K562 (cell line): ENCODE measurements around the gene PCBP4. TPM values are rescaled to one million over a fixed set of nuclear protein-coding genes. Genes with fewer than 3 reads are reported as not detected.

Source experiments
- ATF2 ChIP-seq: sonication (generic); formaldehyde crosslinking; IDR thresholded peaks from 2 replicates; pipeline ENCODE4 v1.8.1; 2022; ENCODE audit warnings: missing genetic modification reagents
- BRF1 ChIP-seq: IDR thresholded peaks from 3 replicates; pipeline ENCODE4 v1.6.1; 2011; ENCODE audit warnings: borderline replicate concordance, mild to moderate bottlenecking; ENCODE audit not compliant: insufficient read length; ENCODE audit errors: extremely low read depth
- CCNT2 ChIP-seq: IDR thresholded peaks from 2 replicates; pipeline ENCODE4 v1.6.1; 2011; ENCODE audit warnings: borderline replicate concordance, low read depth, mild to moderate bottlenecking, moderate library complexity, mixed read lengths, low read length; ENCODE audit not compliant: insufficient read length; ENCODE audit errors: extremely low read depth
- HDAC1 ChIP-seq, 2 experiments: fragments of 450-650 bp; IDR thresholded peaks; 2 replicates each; pipeline ENCODE4 v1.6.1; 2016 to 2017; ENCODE audit warnings: inconsistent platforms in 1 of 2, mild to moderate bottlenecking in 1 of 2, moderate library complexity in 1 of 2
- HLTF ChIP-seq: fragments of 450-650 bp; IDR thresholded peaks from 2 replicates; pipeline ENCODE4 v1.6.1; 2016
- KAT7 ChIP-seq: sonication (generic); formaldehyde crosslinking; IDR thresholded peaks from 2 replicates; pipeline ENCODE4 v1.8.0; 2022; ENCODE audit warnings: missing genetic modification reagents, mild to moderate bottlenecking, borderline replicate concordance
- KDM4B ChIP-seq, 2 experiments: fragments of 450-650 bp in 1 of 2; sonication (generic) in 1 of 2; IDR thresholded peaks; 2 replicates each; pipeline ENCODE4 v1.6.1; 2016 to 2017; ENCODE audit warnings: borderline replicate concordance in 2 of 2, antibody characterized with exemption in 1 of 2, low read depth in 1 of 2, mild to moderate bottlenecking in 1 of 2
- NCOR1 ChIP-seq: fragments of 450-650 bp; IDR thresholded peaks from 2 replicates; pipeline ENCODE4 v1.6.1; 2016; ENCODE audit warnings: mild to moderate bottlenecking, moderate library complexity
- NKRF ChIP-seq: fragments of 450-650 bp; IDR thresholded peaks from 2 replicates; pipeline ENCODE4 v1.6.1; 2016; ENCODE audit warnings: borderline replicate concordance
- NRF1 ChIP-seq, 2 experiments: fragments of 450-650 bp; IDR thresholded peaks in 1 of 2; conservative IDR thresholded peaks in 1 of 2; 2 replicates each; pipeline ENCODE4 v1.6.1; 2014; ENCODE audit warnings: mild to moderate bottlenecking in 2 of 2
- POLR2AphosphoS5 ChIP-seq: IDR thresholded peaks from 2 replicates; pipeline ENCODE4 v1.6.1; 2011; ENCODE audit warnings: mild to moderate bottlenecking, low read depth, low read length, moderate library complexity; ENCODE audit not compliant: control insufficient read depth, insufficient read depth
- SLC30A9 ChIP-seq: fragments of 250-450 bp; sonication (Bioruptor Pico); IDR thresholded peaks from 2 replicates; pipeline ENCODE4 v1.8.0; 2022; ENCODE audit warnings: mild to moderate bottlenecking, moderate library complexity
- SRSF1 ChIP-seq: fragments of 200-400 bp; formaldehyde crosslinking; IDR thresholded peaks from 2 replicates; pipeline ENCODE4 v1.6.1; 2017; ENCODE audit warnings: mild to moderate bottlenecking, low read depth, low read length, moderate library complexity
- TAL1 ChIP-seq: fragments of 450-650 bp; IDR thresholded peaks from 2 replicates; pipeline ENCODE4 v1.6.1; 2016; ENCODE audit warnings: mild to moderate bottlenecking
- XRCC4 ChIP-seq: IDR thresholded peaks from one replicate; pipeline ENCODE4 v1.6.1; 2011; ENCODE audit not compliant: insufficient read depth, insufficient read length; ENCODE audit errors: extremely low read depth
- ZNF311 ChIP-seq: fragments of 250-450 bp; sonication (Bioruptor Pico); IDR thresholded peaks from 2 replicates; pipeline ENCODE4 v1.4.0; 2020; ENCODE audit warnings: mild to moderate bottlenecking, moderate library complexity
- ZNF324 ChIP-seq: fragments of 250-450 bp; sonication (Bioruptor Pico); IDR thresholded peaks from 2 replicates; pipeline ENCODE4 v1.4.0; 2020; ENCODE audit warnings: mild to moderate bottlenecking
- ZNF644 ChIP-seq: fragments of 200-800 bp; sonication (Bioruptor generic); IDR thresholded peaks from 2 replicates; pipeline ENCODE4 v1.6.1; 2016; ENCODE audit warnings: low read depth, missing genetic modification characterization, missing compliant biosample characterization
- polyA plus RNA-seq, 8 experiments: library from polyadenylated mRNA; depleted of rRNA in 4 of 8; stranded (reverse) in 5 of 8; unstranded in 3 of 8; fragments of >200 nt; fragmentation: Nextera tagmentation in 2 of 8; fragmentation: Illumina TruSeq in 1 of 8; extraction: Ambion mirVana in 2 of 8; extraction: Trizol in 1 of 8; gene quantifications; 2 replicates each; pipeline versions ENCODE4 v1.2.1 to v1.2.3, GENCODE V29; 2011 to 2014; ENCODE audit warnings: inconsistent platforms in 1 of 8, missing spikeins in 1 of 8
- total RNA-seq, 7 experiments: library from RNA; depleted of rRNA in 6 of 7; stranded (reverse); fragments of >200 nt in 6 of 7; fragmentation: Illumina TruSeq in 2 of 7; extraction: Trizol in 2 of 7; gene quantifications; 2 replicates each; pipeline versions ENCODE4 v1.2.1 to v1.2.3, GENCODE V29; 2011 to 2021; ENCODE audit warnings: low replicate concordance in 1 of 7

Gene PCBP4
- total and polyA plus RNA-seq, 9 of the 15 experiments (the other 6 are each of a cell fraction or from before 2014, with no cell fraction given) = 0.06 to 5.8 (median 2.6) TPM

- TF ChIP-seq NKRF (peak; percentile 74; the same call in 1 of the 2 replicates), ATF2 (CRISPR knock-in tag) (no peak), SRSF1 (no peak), KDM4B (IDR thresholded peaks at IDR 0.05; ENCODE audit: borderline replicate concordance in 2 of 2, low read depth in 1 of 2) (peak in 1 of 2 experiments; percentile 77; a peak in 1 of 4 replicates), POLR2AphosphoS5 (peak; percentile 94), SLC30A9 (CRISPR knock-in tag) (no peak), BRF1 (no peak), XRCC4 (no peak), NRF1 (conservative IDR thresholded peaks at IDR 0.05 in 1 of 2, IDR thresholded peaks at IDR 0.05 in 1 of 2) (0 out of 4 replicates have a peak, but pooled peaks of 1 of the 2 experiments have one; percentile 15), TAL1 (no peak), HDAC1 (IDR thresholded peaks at IDR 0.05) (peak in 1 of 2 experiments; percentile 70; a peak in 2 of 4 replicates), CCNT2 (no peak), NCOR1 (peak; percentile 48), KAT7 (CRISPR knock-in tag) (no peak), ZNF324 (CRISPR knock-in tag) (no peak), HLTF (no peak), ZNF644 (tag) (no peak), ZNF311 (CRISPR knock-in tag) (no peak)
These were observed 28.3 kb upstream of the PCBP4 start, which contains the start of gene RPL29 (continued) for GRCh38 chr3:51995346-51996163.
